OCI-LY1 (cell line): ENCODE measurements around the gene SKA2.

Source experiments
- H2AFZ ChIP-seq: fragments of 200-600 bp; sonication (generic), shearing (Covaris generic); 2 replicates; pipeline ENCODE4 v1.6.0; 2014; ENCODE audit warnings: antibody characterized with exemption, mild to moderate bottlenecking, low read length
- H3F3A ChIP-seq: fragments of 200-600 bp; sonication (generic), shearing (Covaris generic); 2 replicates; pipeline ENCODE4 v1.6.0; 2014; ENCODE audit warnings: mild to moderate bottlenecking, antibody characterized with exemption, low read length, moderate library complexity; ENCODE audit not compliant: insufficient read depth
- H3K27ac ChIP-seq: fragments of 200-600 bp; sonication (generic); 2 replicates; pipeline ENCODE4 v1.5.1; 2014; ENCODE audit warnings: low read length, mixed run types, mild to moderate bottlenecking, low read depth; ENCODE audit not compliant: poor library complexity, severe bottlenecking
- H3K27me3 ChIP-seq: fragments of 200-600 bp; sonication (generic); 2 replicates; pipeline ENCODE4 v1.6.0; 2014; ENCODE audit warnings: antibody characterized with exemption, mild to moderate bottlenecking, low read length, moderate library complexity; ENCODE audit not compliant: insufficient read depth
- H3K36me3 ChIP-seq: fragments of 200-600 bp; sonication (generic); 2 replicates; pipeline ENCODE4 v1.6.1; 2014; ENCODE audit warnings: mild to moderate bottlenecking, antibody characterized with exemption, low read length, moderate library complexity, mixed read lengths; ENCODE audit not compliant: insufficient read depth
- H3K4me1 ChIP-seq: fragments of 200-600 bp; sonication (generic); 2 replicates; pipeline ENCODE4 v1.5.1; 2014; ENCODE audit warnings: mild to moderate bottlenecking, low read length, moderate library complexity; ENCODE audit not compliant: insufficient read depth, severe bottlenecking
- H3K4me2 ChIP-seq: fragments of 200-600 bp; sonication (generic), shearing (Covaris generic); 2 replicates; pipeline ENCODE4 v1.6.1; 2014; ENCODE audit warnings: low read length
- H3K4me3 ChIP-seq: fragments of 200-600 bp; sonication (generic); 2 replicates; pipeline ENCODE4 v1.5.1; 2014; ENCODE audit warnings: low read length, low read depth, mild to moderate bottlenecking, mixed read lengths; ENCODE audit not compliant: poor library complexity, severe bottlenecking
- H3K79me2 ChIP-seq: fragments of 200-600 bp; shearing (Covaris generic); 2 replicates; pipeline ENCODE4 v1.6.1; 2016; ENCODE audit warnings: mixed run types, low read length, mixed read lengths; ENCODE audit not compliant: insufficient read depth
- H3K9ac ChIP-seq: fragments of 200-600 bp; sonication (generic), shearing (Covaris generic); 2 replicates; pipeline ENCODE4 v1.6.1; 2014; ENCODE audit warnings: mild to moderate bottlenecking, low read length, mixed read lengths
- H3K9me2 ChIP-seq: fragments of 200-600 bp; sonication (generic), shearing (Covaris generic); 2 replicates; pipeline ENCODE4 v1.6.1; 2014; ENCODE audit warnings: low read depth, mild to moderate bottlenecking, low read length, mixed read lengths
- H3K9me3 ChIP-seq: fragments of 200-600 bp; shearing (Covaris generic); 2 replicates; pipeline ENCODE4 v1.6.1; 2014; ENCODE audit warnings: low read length, mixed read lengths
- H4K20me1 ChIP-seq: fragments of 200-600 bp; sonication (generic), shearing (Covaris generic); 2 replicates; pipeline ENCODE4 v1.6.0; 2016; ENCODE audit warnings: mild to moderate bottlenecking, low read length; ENCODE audit not compliant: insufficient read depth
- EZH2 ChIP-seq: fragments of 200-600 bp; sonication (generic), shearing (Covaris generic); IDR thresholded peaks from 2 replicates; pipeline ENCODE4 v1.8.0; 2017; ENCODE audit warnings: borderline replicate concordance, mixed run types, mild to moderate bottlenecking, antibody characterized with exemption, low read length, moderate library complexity, mixed read lengths
- TF ChIP-seq, protein P1 (sequence below): fragments of 200-600 bp; sonication (generic), shearing (Covaris generic); IDR thresholded peaks from 2 replicates; pipeline ENCODE4 v1.5.1; 2017; ENCODE audit warnings: mild to moderate bottlenecking, antibody characterized with exemption, low read length, moderate library complexity, mixed read lengths

SKA2 gene

DNA sequence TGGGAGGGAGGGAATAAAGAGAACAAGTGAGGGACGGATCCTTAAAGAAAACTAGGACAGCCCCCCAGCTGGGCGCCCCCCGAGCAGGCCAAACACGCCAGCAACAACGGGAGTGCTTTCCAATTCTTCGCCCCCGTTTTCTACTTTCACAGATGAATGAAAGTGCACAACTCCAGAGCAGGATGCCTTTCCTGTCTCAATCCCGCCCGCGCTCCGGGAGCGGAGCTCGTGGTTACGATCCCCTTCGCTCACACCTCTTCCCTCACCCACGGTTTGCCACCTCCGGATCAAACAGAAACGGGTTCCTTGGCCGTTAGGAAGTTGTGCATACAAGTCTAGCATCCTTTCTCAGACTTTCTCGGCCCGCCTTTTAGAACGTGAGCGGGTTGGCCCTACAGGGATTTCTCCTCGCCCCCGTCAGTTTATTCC, 680 bp downstream of the SKA2 start:
- H3K4me2 ChIP-seq, result peak overlapping the region; percentile 69
- H3K9ac ChIP-seq, result peak overlapping the region; percentile 100
- peaks cover 88% of the 10 kb centered on the region for H3K79me2 ChIP-seq
- TF ChIP-seq, protein P1, sequence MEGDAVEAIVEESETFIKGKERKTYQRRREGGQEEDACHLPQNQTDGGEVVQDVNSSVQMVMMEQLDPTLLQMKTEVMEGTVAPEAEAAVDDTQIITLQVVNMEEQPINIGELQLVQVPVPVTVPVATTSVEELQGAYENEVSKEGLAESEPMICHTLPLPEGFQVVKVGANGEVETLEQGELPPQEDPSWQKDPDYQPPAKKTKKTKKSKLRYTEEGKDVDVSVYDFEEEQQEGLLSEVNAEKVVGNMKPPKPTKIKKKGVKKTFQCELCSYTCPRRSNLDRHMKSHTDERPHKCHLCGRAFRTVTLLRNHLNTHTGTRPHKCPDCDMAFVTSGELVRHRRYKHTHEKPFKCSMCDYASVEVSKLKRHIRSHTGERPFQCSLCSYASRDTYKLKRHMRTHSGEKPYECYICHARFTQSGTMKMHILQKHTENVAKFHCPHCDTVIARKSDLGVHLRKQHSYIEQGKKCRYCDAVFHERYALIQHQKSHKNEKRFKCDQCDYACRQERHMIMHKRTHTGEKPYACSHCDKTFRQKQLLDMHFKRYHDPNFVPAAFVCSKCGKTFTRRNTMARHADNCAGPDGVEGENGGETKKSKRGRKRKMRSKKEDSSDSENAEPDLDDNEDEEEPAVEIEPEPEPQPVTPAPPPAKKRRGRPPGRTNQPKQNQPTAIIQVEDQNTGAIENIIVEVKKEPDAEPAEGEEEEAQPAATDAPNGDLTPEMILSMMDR, result no peak
- TF ChIP-seq EZH2, result no peak
- no peaks in the 10 kb centered on the region for H4K20me1 ChIP-seq
- H3F3A ChIP-seq, result no peaks in the 10 kb centered on the region
- H3K27ac ChIP-seq, result peak overlapping the region; percentile 95
- peaks cover 70% of the 10 kb centered on the region for H3K4me1 ChIP-seq
- no peaks in the 10 kb centered on the region for H3K9me2 ChIP-seq
- H3K4me3 ChIP-seq, result peak overlapping the region; percentile 100
- no peak overlapping the region for H2AFZ ChIP-seq
- H3K9me3 ChIP-seq, result no peaks in the 10 kb centered on the region
- H3K27me3 ChIP-seq, result no peaks in the 10 kb centered on the region
- H3K36me3 ChIP-seq, result peaks cover 35% of the 10 kb centered on the region

DNA sequence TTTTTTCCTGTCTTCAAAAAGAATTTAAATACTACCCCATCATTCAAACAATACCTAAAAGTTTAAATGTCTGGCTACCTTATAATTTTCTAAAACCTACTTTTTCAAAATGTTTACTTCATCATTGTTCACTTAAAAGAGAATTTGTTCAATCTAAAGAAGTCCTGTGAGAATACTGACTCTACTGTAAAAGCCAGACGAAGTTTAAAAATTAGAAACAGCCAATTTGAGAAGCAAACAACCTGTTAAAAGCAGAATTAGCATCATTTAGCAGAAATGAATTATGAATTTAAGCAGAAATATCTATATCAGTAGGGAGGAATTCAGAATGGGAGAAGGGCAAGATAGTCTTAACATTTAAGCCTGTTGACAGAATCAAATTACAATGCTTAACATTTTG, 2.1 kb downstream of the SKA2 start:
- no peak for TF ChIP-seq EZH2
- TF ChIP-seq, protein P1, result no peak
- Histone ChIP-seq H3K36me3 (peaks cover 40% of the 10 kb centered on the region), H3K4me3 (peak overlapping the region; percentile 100), H3K79me2 (peaks cover 88% of the 10 kb centered on the region), H3K4me2 (peak overlapping the region; percentile 69), H3K27me3 (no peaks in the 10 kb centered on the region), H3K9me2 (no peaks in the 10 kb centered on the region), H4K20me1 (no peaks in the 10 kb centered on the region), H3F3A (no peaks in the 10 kb centered on the region), H3K4me1 (peaks cover 57% of the 10 kb centered on the region), H2AFZ (no peak overlapping the region), H3K9me3 (no peaks in the 10 kb centered on the region), H3K27ac (peak overlapping the region; percentile 5), H3K9ac (peak overlapping the region; percentile 100)

DNA sequence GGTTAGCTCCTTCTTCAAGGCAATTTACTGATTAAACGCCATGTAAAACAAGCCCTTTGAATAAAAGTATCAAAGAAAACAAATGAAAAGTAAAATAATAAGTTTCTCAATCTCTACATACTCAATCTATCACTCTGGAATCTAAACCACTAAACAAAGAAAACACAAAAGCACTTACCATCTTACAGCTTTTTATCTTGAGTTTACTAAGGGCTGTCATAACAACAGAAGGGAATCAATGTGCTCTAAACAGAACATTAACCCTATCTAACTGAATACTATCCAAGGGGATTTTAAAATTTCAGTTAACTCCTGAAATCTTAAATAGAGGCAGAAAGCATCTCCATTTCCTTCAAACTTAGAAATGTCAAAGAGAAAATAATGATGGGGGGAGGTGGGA, 3.4 kb downstream of the SKA2 start:
- H3F3A ChIP-seq, result no peaks in the 10 kb centered on the region
- H3K9ac ChIP-seq, result peak overlapping the region; percentile 100; the same call in 1 of the 2 replicates
- H3K36me3 ChIP-seq, result peaks cover 31% of the 10 kb centered on the region
- H3K4me1 ChIP-seq, result peaks cover 43% of the 10 kb centered on the region
- no peaks in the 10 kb centered on the region for H3K9me3 ChIP-seq
- H3K27ac ChIP-seq, result peak overlapping the region; percentile 7
- peak overlapping the region; percentile 100 for H3K4me3 ChIP-seq
- TF ChIP-seq, protein P1, result no peak
- no peak for TF ChIP-seq EZH2
- no peaks in the 10 kb centered on the region for H4K20me1 ChIP-seq
- H3K4me2 ChIP-seq, result peak overlapping the region; percentile 69
- H3K79me2 ChIP-seq, result peaks cover 88% of the 10 kb centered on the region
- no peaks in the 10 kb centered on the region for H3K9me2 ChIP-seq
- no peaks in the 10 kb centered on the region for H3K27me3 ChIP-seq
- H2AFZ ChIP-seq, result no peak overlapping the region
